HepG2 (cell line): ENCODE results near the gene GPC6. TPM values are rescaled to one million over a fixed set of nuclear protein-coding genes. Genes with fewer than 3 reads are reported as not detected.

ENCODE experiments used
- ATAC-seq: fragments of 200-7000 bp; cut with Tn5 transposase; 3 replicates; pipeline ENCODE4 v1.9.1; 2020; ENCODE audit warnings: mild to moderate bottlenecking, moderate library complexity
- BruUV-seq: library from RNA; stranded (reverse); fragments of 400-500 nt; replicated peaks from 2 replicates; lab custom pipeline; 2021; lab: Mats Ljungman, UMichigan
- CTCF ChIA-PET: fragments of 300-600 bp; formaldehyde crosslinking; extraction: SDS; loops from one replicate; lab custom pipeline; 2021; ENCODE audit warnings: low total read pairs, inconsistent platforms, low intra/inter-chr PET ratio; lab: Yijun Ruan, JAX
- POLR2A ChIA-PET: fragments of 350-600 bp; sonication (Branson Sonifier 250); formaldehyde crosslinking; loops from one replicate; lab custom pipeline; 2020; ENCODE audit warnings: antibody characterized with exemption, inconsistent platforms; lab: Yijun Ruan, JAX
- DNase-seq: peaks from one replicate; pipeline ENCODE4 v3.0.0-alpha.2; 2015; ENCODE audit warnings: low spot score
- FAIRE-seq: peaks from 3 replicates; lab custom pipeline; 2011; peaks lifted over from hg19 to GRCh38; lab: Jason Lieb, UNC
- H2AFZ ChIP-seq: one replicate; pipeline ENCODE4 v1.6.1; 2011; ENCODE audit warnings: low read length, inconsistent platforms
- H3K27ac ChIP-seq: fragments of 300-600 bp; 3 replicates; pipeline ENCODE4 v1.8.0; 2011; ENCODE audit warnings: mixed run types, mild to moderate bottlenecking, mixed read lengths, low read length, inconsistent platforms; ENCODE audit not compliant: insufficient read depth; ENCODE audit errors: extremely low read length
- H3K27me3 ChIP-seq, 2 experiments: fragments of 200-600 bp in 1 of 2; 2 replicates in 1 of 2; 3 replicates in 1 of 2; pipeline versions ENCODE4 v1.6.0 to v1.8.0; 2011; ENCODE audit warnings: low read length in 2 of 2, mild to moderate bottlenecking in 2 of 2, moderate library complexity in 2 of 2, inconsistent platforms in 1 of 2; ENCODE audit not compliant: insufficient read depth in 2 of 2, control insufficient read depth in 1 of 2
- H3K36me3 ChIP-seq, 2 experiments: fragments of 200-600 bp in 1 of 2; replicated peaks in 1 of 2; 2 replicates in 1 of 2; 3 replicates in 1 of 2; pipeline versions ENCODE4 v1.5.1 to v1.8.0; 2011; ENCODE audit warnings: low read length in 2 of 2, inconsistent platforms in 1 of 2; ENCODE audit not compliant: insufficient read depth in 2 of 2, control insufficient read depth in 1 of 2
- H3K4me1 ChIP-seq: 2 replicates; pipeline ENCODE4 v1.5.1; 2012; ENCODE audit warnings: low read length, inconsistent platforms; ENCODE audit not compliant: insufficient read depth
- H3K4me2 ChIP-seq: 2 replicates; pipeline ENCODE4 v1.6.0; 2011; ENCODE audit warnings: low read depth, low read length, inconsistent platforms
- H3K4me3 ChIP-seq, 3 experiments: fragments of 200-600 bp in 1 of 3; sonication (generic), shearing (Covaris generic) in 1 of 3; replicated peaks in 1 of 3; 2 replicates each; pipeline ENCODE4 v1.5.1; 2011 to 2016; ENCODE audit warnings: low read length in 3 of 3, inconsistent platforms in 2 of 3, low read depth in 2 of 3, mild to moderate bottlenecking in 2 of 3, control low read depth in 1 of 3, mixed read lengths in 1 of 3; ENCODE audit not compliant: insufficient read depth in 1 of 3
- H3K79me2 ChIP-seq: one replicate; pipeline ENCODE4 v1.6.1; 2011; ENCODE audit warnings: low read length, inconsistent platforms; ENCODE audit not compliant: insufficient read depth
- H3K9ac ChIP-seq: 2 replicates; pipeline ENCODE4 v1.6.0; 2011; ENCODE audit warnings: mild to moderate bottlenecking, low read depth, low read length, inconsistent platforms; ENCODE audit not compliant: insufficient read depth
- H3K9me3 ChIP-seq: 2 replicates; pipeline ENCODE4 v1.5.1; 2012; ENCODE audit warnings: mild to moderate bottlenecking, low read length
- H4K20me1 ChIP-seq: 2 replicates; pipeline ENCODE4 v1.6.0; 2011; ENCODE audit warnings: inconsistent platforms, mild to moderate bottlenecking, low read length, moderate library complexity; ENCODE audit not compliant: insufficient read depth
- CBX2 ChIP-seq, 2 experiments: fragments of 200-600 bp in 1 of 2; sonication (generic); formaldehyde crosslinking in 1 of 2; IDR thresholded peaks; 2 replicates each; pipeline versions ENCODE4 v1.7.0 to v1.8.1; 2018 to 2022; ENCODE audit warnings: low read depth in 2 of 2, low read length in 1 of 2, mild to moderate bottlenecking in 1 of 2, missing genetic modification reagents in 1 of 2
- ELF1 ChIP-seq: sonication (generic); formaldehyde crosslinking; IDR thresholded peaks from 2 replicates; pipeline ENCODE4 v1.4.0; 2020; ENCODE audit warnings: missing genetic modification reagents
- ETV5 ChIP-seq: IDR thresholded peaks from 2 replicates; pipeline ENCODE4 v1.6.1; 2018; ENCODE audit warnings: missing biosample characterization, missing genetic modification reagents, inconsistent platforms, borderline replicate concordance
- RBAK ChIP-seq: sonication (generic); formaldehyde crosslinking; IDR thresholded peaks from 2 replicates; pipeline ENCODE4 v1.5.1; 2020; ENCODE audit warnings: mild to moderate bottlenecking, missing genetic modification reagents
- RORA ChIP-seq: sonication (generic); formaldehyde crosslinking; IDR thresholded peaks from 2 replicates; pipeline ENCODE4 v1.5.0; 2020; ENCODE audit warnings: mild to moderate bottlenecking, missing genetic modification reagents, moderate library complexity
- SKI ChIP-seq: fragments of 450-650 bp; IDR thresholded peaks from one replicate; pipeline ENCODE4 v1.6.1; 2018; ENCODE audit warnings: mild to moderate bottlenecking; ENCODE audit not compliant: partially characterized antibody
- TCF12 ChIP-seq, 2 experiments: fragments of 450-650 bp in 1 of 2; sonication (generic) in 1 of 2; formaldehyde crosslinking in 1 of 2; IDR thresholded peaks; 2 replicates each; pipeline versions ENCODE4 v1.6.1 to v1.8.0; 2017 to 2022; ENCODE audit warnings: antibody characterized with exemption in 1 of 2, mild to moderate bottlenecking in 1 of 2, missing genetic modification reagents in 1 of 2, moderate library complexity in 1 of 2
- ZFP82 ChIP-seq: sonication (generic); formaldehyde crosslinking; IDR thresholded peaks from 2 replicates; pipeline ENCODE4 v1.5.1; 2020; ENCODE audit warnings: mild to moderate bottlenecking, missing genetic modification reagents, borderline replicate concordance
- ZNF337 ChIP-seq: sonication (generic); formaldehyde crosslinking; IDR thresholded peaks from 2 replicates; pipeline ENCODE4 v1.5.1; 2020; ENCODE audit warnings: missing genetic modification reagents, low read depth, mild to moderate bottlenecking, borderline replicate concordance
- ZNF367 ChIP-seq: sonication (generic); formaldehyde crosslinking; IDR thresholded peaks from 2 replicates; pipeline ENCODE4 v1.4.0; 2020; ENCODE audit warnings: missing genetic modification reagents, borderline replicate concordance
- ZNF441 ChIP-seq: sonication (generic); formaldehyde crosslinking; IDR thresholded peaks from 2 replicates; pipeline ENCODE4 v1.7.0; 2021; ENCODE audit warnings: missing genetic modification reagents, borderline replicate concordance
- ZNF891 ChIP-seq: sonication (generic); formaldehyde crosslinking; IDR thresholded peaks from 2 replicates; pipeline ENCODE4 v1.5.0; 2020; ENCODE audit warnings: mild to moderate bottlenecking, missing genetic modification reagents
- WGBS: methylation state at CpG from one replicate; pipeline ENCODE4 v1.1.6; 2017; ENCODE audit warnings: low lambda C conversion rate; 5-methylcytosine and 5-hydroxymethylcytosine counted together
- in situ Hi-C: cut with HindIII; loops from 2 replicates; pipeline ENCODE4 v1.10.0; 2017; ENCODE audit warnings: low pct_unique_long_range_greater_than_20kb; ENCODE audit not compliant: extremely low pct_ligation_motif_present
- intact Hi-C: fragments of 100-400 bp; cut with micrococcal nuclease; formaldehyde crosslinking; loops from one replicate; pipeline ENCODE4 v1.10.0; 2022; ENCODE audit not compliant: unreplicated experiment
- polyA plus RNA-seq, 8 experiments: library from polyadenylated mRNA; depleted of rRNA in 3 of 8; stranded (reverse) in 7 of 8; unstranded in 1 of 8; fragments of >200 nt; fragmentation: Illumina TruSeq in 4 of 8; extraction: Trizol in 4 of 8; gene quantifications; 2 replicates each; pipeline versions ENCODE4 v1.2.1 to v1.2.3, GENCODE V29; 2011 to 2016; ENCODE audit warnings: low read depth in 4 of 8, missing spikeins in 1 of 8, mixed read lengths in 1 of 8; ENCODE audit not compliant: insufficient read depth in 1 of 8
- total RNA-seq, 5 experiments: library from RNA; depleted of rRNA; stranded (reverse); fragments of >200 nt; fragmentation: Illumina TruSeq; extraction: Trizol; gene quantifications; 2 replicates each; pipeline ENCODE4 v1.2.3, GENCODE V29; 2016; ENCODE audit warnings: low read depth in 1 of 5
- TF ChIP-seq, protein P1 (sequence below): sonication (generic); formaldehyde crosslinking; IDR thresholded peaks from 2 replicates; pipeline ENCODE4 v1.5.1; 2020; ENCODE audit warnings: mild to moderate bottlenecking, missing genetic modification reagents, borderline replicate concordance

Gene GPC6
- total and polyA plus RNA-seq, 2 of the 13 experiments (the other 11 are each of a cell fraction or from before 2014, with no cell fraction given) = 24.5 to 33.9 TPM

- Histone ChIP-seq H3K36me3 (no peaks in the 10 kb centered on the region), H3K27ac (no peak overlapping the region), H3K4me3 (no peak overlapping the region), H3K4me1 (no peaks in the 10 kb centered on the region), H3K27me3 (no peaks in the 10 kb centered on the region), H3K9me3 (no peaks in the 10 kb centered on the region), H4K20me1 (no peaks in the 10 kb centered on the region), H3K9ac (no peak overlapping the region), H3K79me2 (no peaks in the 10 kb centered on the region), H2AFZ (no peak overlapping the region), H3K4me2 (no peak overlapping the region)
- intact Hi-C loops = no loop called here
- FAIRE-seq = no peak
- ChIA-PET POLR2A (no interaction called here), CTCF (no interaction called here)
- TF ChIP-seq, protein P1, sequence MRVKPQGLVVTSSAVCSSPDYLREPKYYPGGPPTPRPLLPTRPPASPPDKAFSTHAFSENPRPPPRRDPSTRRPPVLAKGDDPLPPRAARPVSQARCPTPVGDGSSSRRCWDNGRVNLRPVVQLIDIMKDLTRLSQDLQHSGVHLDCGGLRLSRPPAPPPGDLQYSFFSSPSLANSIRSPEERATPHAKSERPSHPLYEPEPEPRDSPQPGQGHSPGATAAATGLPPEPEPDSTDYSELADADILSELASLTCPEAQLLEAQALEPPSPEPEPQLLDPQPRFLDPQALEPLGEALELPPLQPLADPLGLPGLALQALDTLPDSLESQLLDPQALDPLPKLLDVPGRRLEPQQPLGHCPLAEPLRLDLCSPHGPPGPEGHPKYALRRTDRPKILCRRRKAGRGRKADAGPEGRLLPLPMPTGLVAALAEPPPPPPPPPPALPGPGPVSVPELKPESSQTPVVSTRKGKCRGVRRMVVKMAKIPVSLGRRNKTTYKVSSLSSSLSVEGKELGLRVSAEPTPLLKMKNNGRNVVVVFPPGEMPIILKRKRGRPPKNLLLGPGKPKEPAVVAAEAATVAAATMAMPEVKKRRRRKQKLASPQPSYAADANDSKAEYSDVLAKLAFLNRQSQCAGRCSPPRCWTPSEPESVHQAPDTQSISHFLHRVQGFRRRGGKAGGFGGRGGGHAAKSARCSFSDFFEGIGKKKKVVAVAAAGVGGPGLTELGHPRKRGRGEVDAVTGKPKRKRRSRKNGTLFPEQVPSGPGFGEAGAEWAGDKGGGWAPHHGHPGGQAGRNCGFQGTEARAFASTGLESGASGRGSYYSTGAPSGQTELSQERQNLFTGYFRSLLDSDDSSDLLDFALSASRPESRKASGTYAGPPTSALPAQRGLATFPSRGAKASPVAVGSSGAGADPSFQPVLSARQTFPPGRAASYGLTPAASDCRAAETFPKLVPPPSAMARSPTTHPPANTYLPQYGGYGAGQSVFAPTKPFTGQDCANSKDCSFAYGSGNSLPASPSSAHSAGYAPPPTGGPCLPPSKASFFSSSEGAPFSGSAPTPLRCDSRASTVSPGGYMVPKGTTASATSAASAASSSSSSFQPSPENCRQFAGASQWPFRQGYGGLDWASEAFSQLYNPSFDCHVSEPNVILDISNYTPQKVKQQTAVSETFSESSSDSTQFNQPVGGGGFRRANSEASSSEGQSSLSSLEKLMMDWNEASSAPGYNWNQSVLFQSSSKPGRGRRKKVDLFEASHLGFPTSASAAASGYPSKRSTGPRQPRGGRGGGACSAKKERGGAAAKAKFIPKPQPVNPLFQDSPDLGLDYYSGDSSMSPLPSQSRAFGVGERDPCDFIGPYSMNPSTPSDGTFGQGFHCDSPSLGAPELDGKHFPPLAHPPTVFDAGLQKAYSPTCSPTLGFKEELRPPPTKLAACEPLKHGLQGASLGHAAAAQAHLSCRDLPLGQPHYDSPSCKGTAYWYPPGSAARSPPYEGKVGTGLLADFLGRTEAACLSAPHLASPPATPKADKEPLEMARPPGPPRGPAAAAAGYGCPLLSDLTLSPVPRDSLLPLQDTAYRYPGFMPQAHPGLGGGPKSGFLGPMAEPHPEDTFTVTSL (CRISPR knock-in tag) = no peak
- TF ChIP-seq RORA (no peak), ZFP82 (CRISPR knock-in tag) (no peak), TCF12 (IDR thresholded peaks at IDR 0.05) (no peak), TCF12 (CRISPR knock-in tag; IDR thresholded peaks at IDR 0.05) (no peak), ETV5 (CRISPR knock-in tag) (no peak), ZNF441 (no peak), RBAK (CRISPR knock-in tag) (no peak), ELF1 (CRISPR knock-in tag) (no peak), CBX2 (IDR thresholded peaks at IDR 0.05; ENCODE audit: low read depth, low read length) (no peak), CBX2 (CRISPR knock-in tag; IDR thresholded peaks at IDR 0.05; ENCODE audit: low read depth) (no peak), SKI (no peak), ZNF891 (CRISPR knock-in tag) (no peak), ZNF337 (CRISPR knock-in tag) (no peak), ZNF367 (no peak)
- no peak for ATAC-seq
- no TSS peak for BruUV-seq
- WGBS = 97% methylated on average over 4 of the region's 4 CpGs
- no peak for DNase-seq
- in situ Hi-C loops = no loop called here
Observed at GRCh38 chr13:94233837-94234236, 1007.2 kb downstream of the GPC6 start.
